ENCODE measurements around the gene AMH.
"Not testable (repeated sequence)": the region's sequence is repeated elsewhere in the genome, so short reads cannot be mapped to it uniquely, and the experiment has no call there.

AMH gene

GRCh38 chr19:2249010-2249866 lies at the start of gene AMH:
AMH (plus strand) TSS chr19:2249323; CDS start chr19:2249333, 10 bp downstream.
- DNase-seq (ENCODE audit: low read depth in 2 of 2), result no peak

GRCh38 chr19:2199861-2200623 lies 49.1 kb upstream of the AMH start:
- DNase-seq (ENCODE audit: low read depth in 2 of 2), result no peak

- DNase-seq (ENCODE audit: low read depth in 2 of 2), result not testable (repeated sequence)
Observed at GRCh38 chr19:2200624-2201294, 48.4 kb upstream of the AMH start.

GRCh38 chr19:2201473-2202148 lies 47.5 kb upstream of the AMH start:
- no peak for DNase-seq (ENCODE audit: low read depth in 2 of 2)

- no peak for DNase-seq (ENCODE audit: low read depth in 2 of 2)
Observed at GRCh38 chr19:2202366-2202765, 46.8 kb upstream of the AMH start.

GRCh38 chr19:2207008-2207407 lies 42.1 kb upstream of the AMH start:
- no peak for DNase-seq (ENCODE audit: low read depth in 2 of 2)

GRCh38 chr19:2207991-2208860 lies 40.9 kb upstream of the AMH start:
- no peak for DNase-seq (ENCODE audit: low read depth in 2 of 2)

GRCh38 chr19:2208975-2209374 lies 40.1 kb upstream of the AMH start:
- DNase-seq (ENCODE audit: low read depth in 2 of 2), result no peak

- no peak for DNase-seq (ENCODE audit: low read depth in 2 of 2)
Observed at GRCh38 chr19:2209408-2209807, 39.7 kb upstream of the AMH start.

- no peak for DNase-seq (ENCODE audit: low read depth in 2 of 2)
Observed at GRCh38 chr19:2210206-2210605, 38.9 kb upstream of the AMH start.

- no peak for DNase-seq (ENCODE audit: low read depth in 2 of 2)
Observed at GRCh38 chr19:2210987-2211740, 38.0 kb upstream of the AMH start.

- DNase-seq (ENCODE audit: low read depth in 2 of 2), result no peak
Observed at GRCh38 chr19:2212861-2213711, 36.0 kb upstream of the AMH start.

- DNase-seq (ENCODE audit: low read depth in 2 of 2), result no peak
Observed at GRCh38 chr19:2213799-2214198, 35.3 kb upstream of the AMH start.

GRCh38 chr19:2214251-2214650 lies 34.9 kb upstream of the AMH start:
- no peak for DNase-seq (ENCODE audit: low read depth in 2 of 2)

- DNase-seq (ENCODE audit: low read depth in 2 of 2), result no peak
Observed at GRCh38 chr19:2215281-2215751, 33.8 kb upstream of the AMH start.

GRCh38 chr19:2216361-2217225 lies 32.5 kb upstream of the AMH start:
- DNase-seq (ENCODE audit: low read depth in 2 of 2), result no peak

- DNase-seq (ENCODE audit: low read depth in 2 of 2), result no peak
Observed at GRCh38 chr19:2217591-2217990, 31.5 kb upstream of the AMH start.

- DNase-seq (ENCODE audit: low read depth in 2 of 2), result no peak
Observed at GRCh38 chr19:2219726-2220125, 29.4 kb upstream of the AMH start.
